SK-N-DZ (cell line): ENCODE results near the gene HABP4.

Experiments used
- DNase-seq: peaks from one replicate; pipeline ENCODE4 v3.0.0-alpha.2; 2015; ENCODE audit warnings: low spot score

The HABP4 gene

DNA sequence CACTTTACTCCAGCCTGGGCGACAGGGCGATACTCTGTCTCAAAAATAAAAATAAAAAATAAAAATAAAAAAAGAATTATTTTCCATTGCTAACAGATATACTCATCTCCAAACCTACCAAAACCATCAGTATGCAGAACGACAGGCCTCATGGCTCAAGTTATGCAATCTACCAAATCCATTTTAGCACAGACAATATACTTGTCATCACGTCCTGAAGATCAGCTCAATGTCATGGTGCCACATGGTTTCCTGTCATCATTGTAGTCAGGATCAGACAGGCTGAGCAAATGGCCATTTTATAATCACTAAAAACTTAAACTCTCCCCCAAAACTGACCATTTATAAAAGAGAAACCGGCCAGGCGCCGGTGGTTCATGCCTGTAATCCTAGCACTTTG is 69.1 kb downstream of the HABP4 start:
- no peak for DNase-seq

- no peak for DNase-seq
Observed at GRCh38 chr9:96519787-96520186, 69.8 kb downstream of the HABP4 start.

DNA sequence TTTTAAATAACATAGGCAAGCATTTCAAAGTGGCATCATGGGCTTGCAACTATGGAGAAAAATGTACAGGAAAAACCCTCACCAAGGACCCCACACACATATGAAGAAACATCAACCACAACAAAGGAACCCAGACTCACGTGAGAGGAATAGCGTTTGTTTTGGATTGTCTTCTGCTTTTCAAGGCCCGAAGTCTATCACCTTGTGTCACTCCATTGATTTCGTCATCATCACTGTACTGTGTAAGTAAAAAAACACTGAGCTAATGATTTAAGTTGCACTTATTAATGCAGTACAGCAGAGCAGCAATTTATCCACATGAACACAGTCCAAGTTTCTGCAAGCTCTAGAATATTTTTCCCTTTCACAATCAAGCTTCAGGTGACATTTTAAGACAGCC is 72.4 kb downstream of the HABP4 start:
- no peak for DNase-seq

DNA sequence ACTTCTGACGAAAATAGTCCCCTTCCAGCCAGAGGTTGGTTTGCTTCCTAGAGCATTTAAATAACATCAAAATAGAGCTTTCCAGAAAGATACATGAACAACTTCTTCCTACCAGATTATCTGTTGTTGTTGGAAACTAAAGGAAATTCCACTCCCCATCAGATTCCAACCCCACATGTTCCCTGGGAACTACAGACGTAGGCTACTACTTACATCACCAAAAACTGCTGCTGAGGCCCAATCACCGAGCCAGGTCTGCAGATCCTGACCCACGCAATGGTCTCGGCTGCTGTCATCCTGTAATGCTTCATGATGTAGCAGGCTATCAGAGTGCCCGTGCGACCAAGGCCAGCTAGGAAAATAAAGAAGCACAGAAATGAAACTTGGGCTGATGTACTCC is 73.4 kb downstream of the HABP4 start:
- no peak for DNase-seq

- DNase-seq, result no peak
Observed at GRCh38 chr9:96524045-96524444, 74.1 kb downstream of the HABP4 start.

DNA sequence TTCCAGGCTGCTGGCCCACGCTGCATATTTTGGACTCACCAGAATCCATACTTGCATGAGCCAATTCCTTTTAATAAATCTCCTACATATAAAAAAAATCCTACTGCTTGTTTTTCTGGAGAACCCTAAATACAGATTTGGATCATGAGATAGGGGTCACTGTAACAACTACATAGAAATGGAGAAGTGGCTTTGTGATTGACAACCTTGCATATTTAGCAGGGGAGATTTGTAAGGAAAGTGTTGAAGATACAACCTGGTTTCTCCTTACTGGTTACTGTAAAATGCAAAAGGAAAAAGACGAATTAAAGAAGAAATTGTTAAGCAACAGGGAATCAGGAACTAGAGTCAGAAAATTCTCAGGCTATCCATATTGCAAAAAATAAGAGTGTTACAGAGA is 74.8 kb downstream of the HABP4 start:
- no peak for DNase-seq

DNA sequence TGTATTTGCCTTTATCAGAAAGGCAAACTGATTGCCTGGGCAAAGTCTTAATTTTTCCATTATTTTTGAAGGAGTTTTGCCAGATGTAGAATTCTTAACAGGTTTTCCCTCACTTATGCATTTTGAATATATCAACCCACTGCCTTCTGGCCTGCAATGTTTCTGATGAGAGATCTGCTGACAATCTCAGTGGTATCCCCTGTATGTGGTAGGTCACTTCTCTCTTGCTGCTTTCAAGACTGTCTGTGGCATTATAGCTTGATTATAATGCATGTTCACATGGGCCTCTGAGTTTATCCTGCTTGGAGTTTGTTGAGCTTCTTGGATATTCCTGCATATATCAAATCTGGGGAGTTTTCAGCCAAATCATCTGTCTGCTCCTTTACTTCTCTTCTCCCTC is 82.2 kb downstream of the HABP4 start:
- no peak for DNase-seq

GRCh38 chr9:96540106-96540505 is 90.1 kb downstream of the HABP4 start:
- no peak for DNase-seq
